Suppressor macrophage treated with lipopolysaccharide for 4 hours (primary cell): ENCODE measurements around the gene RIC3.
A peak's percentile ranks its signal among the peaks of the same experiment; 100 is the strongest.

Experiments used
- DNase-seq: peaks from one replicate; pipeline ENCODE4 v3.0.0-alpha.2; 2020

The RIC3 gene

GRCh38 chr11:8086001-8086479 is 82.8 kb downstream of the RIC3 start:
- no peak for DNase-seq

GRCh38 chr11:8085011-8085645 is 83.7 kb downstream of the RIC3 start:
- no peak for DNase-seq

GRCh38 chr11:8084352-8084751 is 84.5 kb downstream of the RIC3 start:
- DNase-seq, result no peak

GRCh38 chr11:8083871-8084281 is 84.9 kb downstream of the RIC3 start:
- DNase-seq, result no peak

- DNase-seq, result no peak
Observed at GRCh38 chr11:8083088-8083395, 85.8 kb downstream of the RIC3 start.

GRCh38 chr11:8082391-8083087 is 86.3 kb downstream of the RIC3 start:
- DNase-seq, result no peak

GRCh38 chr11:8081591-8082250 is 87.1 kb downstream of the RIC3 start:
- no peak for DNase-seq

- DNase-seq, result no peak
Observed at GRCh38 chr11:8080674-8081590, 87.9 kb downstream of the RIC3 start, which contains the start of gene TUB. TUB (plus strand) TSS chr11:8081211; CDS start chr11:8081511, 300 bp downstream.

GRCh38 chr11:8080069-8080670 is 88.7 kb downstream of the RIC3 start:
- no peak for DNase-seq

- DNase-seq, result no peak
Observed at GRCh38 chr11:8079111-8079675, 89.6 kb downstream of the RIC3 start.

- DNase-seq, result no peak
Observed at GRCh38 chr11:8075119-8075726, 93.6 kb downstream of the RIC3 start.

- DNase-seq, result no peak
Observed at GRCh38 chr11:8071616-8072581, 96.9 kb downstream of the RIC3 start.

- DNase-seq, result peak; percentile 27
Observed at GRCh38 chr11:8070417-8071115, 98.3 kb downstream of the RIC3 start.

- no peak for DNase-seq
Observed at GRCh38 chr11:8069771-8070170, 99.1 kb downstream of the RIC3 start.

- DNase-seq, result no peak
Observed at GRCh38 chr11:8068605-8069221, 100.1 kb downstream of the RIC3 start.

- DNase-seq, result no peak
Observed at GRCh38 chr11:8067929-8068575, 100.8 kb downstream of the RIC3 start.

- no peak for DNase-seq
Observed at GRCh38 chr11:8067567-8067928, 101.3 kb downstream of the RIC3 start.

GRCh38 chr11:8066911-8067455 is 101.8 kb downstream of the RIC3 start:
- DNase-seq, result no peak
